DND-41 (cell line): ENCODE results near the gene PTPRA.

Experiments
- EZH2 ChIP-seq: IDR thresholded peaks from 3 replicates; pipeline ENCODE4 v1.6.1; 2012; ENCODE audit warnings: borderline replicate concordance, low read depth, mild to moderate bottlenecking, moderate library complexity, low read length, inconsistent platforms; ENCODE audit not compliant: severe bottlenecking
- TF ChIP-seq, protein P1 (sequence below): IDR thresholded peaks from 2 replicates; pipeline ENCODE4 v1.5.1; 2012; ENCODE audit warnings: borderline replicate concordance, low read length, moderate library complexity, mild to moderate bottlenecking; ENCODE audit not compliant: poor library complexity, severe bottlenecking; ENCODE audit errors: extremely low read depth

DNA sequence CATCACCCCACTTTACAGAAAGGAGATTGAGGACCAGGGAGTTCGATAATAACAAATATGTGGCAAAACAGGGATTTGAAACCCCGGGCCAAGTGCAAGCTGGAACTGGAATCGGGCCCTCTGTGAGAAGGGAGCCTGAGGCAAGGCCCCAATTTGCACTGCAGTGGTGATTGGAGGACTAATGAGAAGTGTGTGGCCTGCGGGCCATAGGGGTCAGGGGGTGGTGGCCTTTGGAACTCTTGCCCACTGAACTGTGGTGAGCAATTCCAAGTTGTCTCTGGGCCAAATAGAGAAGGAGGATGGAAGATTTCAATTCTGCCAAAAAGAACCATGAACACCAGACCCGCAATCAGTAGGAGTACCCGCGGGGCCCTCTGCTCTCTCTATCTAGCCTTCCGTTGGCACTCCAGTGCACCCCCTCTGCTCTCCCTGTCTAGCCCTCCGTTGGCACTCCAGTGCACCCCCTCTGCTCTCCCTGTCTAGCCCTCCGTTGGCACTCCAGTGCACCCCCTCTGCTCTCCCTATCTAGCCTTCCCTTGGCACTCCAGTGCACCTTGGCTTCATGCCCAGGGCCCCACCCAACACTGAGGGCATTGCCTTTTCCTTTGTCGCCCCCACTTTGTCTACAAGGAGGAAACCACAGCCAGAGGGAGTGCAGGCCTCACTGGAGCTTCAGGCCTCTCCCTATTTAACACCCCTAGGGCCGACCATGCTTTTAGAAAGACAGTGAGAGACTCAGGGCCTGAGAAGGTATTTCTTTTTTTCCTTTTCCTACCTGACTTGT lies 6.0 kb upstream of the PTPRA start:
- TF ChIP-seq, protein P1, sequence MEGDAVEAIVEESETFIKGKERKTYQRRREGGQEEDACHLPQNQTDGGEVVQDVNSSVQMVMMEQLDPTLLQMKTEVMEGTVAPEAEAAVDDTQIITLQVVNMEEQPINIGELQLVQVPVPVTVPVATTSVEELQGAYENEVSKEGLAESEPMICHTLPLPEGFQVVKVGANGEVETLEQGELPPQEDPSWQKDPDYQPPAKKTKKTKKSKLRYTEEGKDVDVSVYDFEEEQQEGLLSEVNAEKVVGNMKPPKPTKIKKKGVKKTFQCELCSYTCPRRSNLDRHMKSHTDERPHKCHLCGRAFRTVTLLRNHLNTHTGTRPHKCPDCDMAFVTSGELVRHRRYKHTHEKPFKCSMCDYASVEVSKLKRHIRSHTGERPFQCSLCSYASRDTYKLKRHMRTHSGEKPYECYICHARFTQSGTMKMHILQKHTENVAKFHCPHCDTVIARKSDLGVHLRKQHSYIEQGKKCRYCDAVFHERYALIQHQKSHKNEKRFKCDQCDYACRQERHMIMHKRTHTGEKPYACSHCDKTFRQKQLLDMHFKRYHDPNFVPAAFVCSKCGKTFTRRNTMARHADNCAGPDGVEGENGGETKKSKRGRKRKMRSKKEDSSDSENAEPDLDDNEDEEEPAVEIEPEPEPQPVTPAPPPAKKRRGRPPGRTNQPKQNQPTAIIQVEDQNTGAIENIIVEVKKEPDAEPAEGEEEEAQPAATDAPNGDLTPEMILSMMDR: no peak
- TF ChIP-seq EZH2: no peak
